GM12875 (cell line): ENCODE measurements around the gene GARIN6.
"Not testable (repeated sequence)": the region's sequence is repeated elsewhere in the genome, so short reads cannot be mapped to it uniquely, and the experiment has no call there.

Experiments used
- H3K4me3 ChIP-seq: one replicate; pipeline ENCODE4 v1.5.1; 2011; ENCODE audit warnings: low read depth, low read length, control low read depth
- TF ChIP-seq, protein P1 (sequence below): IDR thresholded peaks from 2 replicates; pipeline ENCODE4 v1.5.1; 2011; ENCODE audit warnings: low read depth, mild to moderate bottlenecking, control low read depth, inconsistent platforms, low read length, moderate library complexity, borderline replicate concordance; ENCODE audit not compliant: insufficient read depth

The GARIN6 gene

DNA sequence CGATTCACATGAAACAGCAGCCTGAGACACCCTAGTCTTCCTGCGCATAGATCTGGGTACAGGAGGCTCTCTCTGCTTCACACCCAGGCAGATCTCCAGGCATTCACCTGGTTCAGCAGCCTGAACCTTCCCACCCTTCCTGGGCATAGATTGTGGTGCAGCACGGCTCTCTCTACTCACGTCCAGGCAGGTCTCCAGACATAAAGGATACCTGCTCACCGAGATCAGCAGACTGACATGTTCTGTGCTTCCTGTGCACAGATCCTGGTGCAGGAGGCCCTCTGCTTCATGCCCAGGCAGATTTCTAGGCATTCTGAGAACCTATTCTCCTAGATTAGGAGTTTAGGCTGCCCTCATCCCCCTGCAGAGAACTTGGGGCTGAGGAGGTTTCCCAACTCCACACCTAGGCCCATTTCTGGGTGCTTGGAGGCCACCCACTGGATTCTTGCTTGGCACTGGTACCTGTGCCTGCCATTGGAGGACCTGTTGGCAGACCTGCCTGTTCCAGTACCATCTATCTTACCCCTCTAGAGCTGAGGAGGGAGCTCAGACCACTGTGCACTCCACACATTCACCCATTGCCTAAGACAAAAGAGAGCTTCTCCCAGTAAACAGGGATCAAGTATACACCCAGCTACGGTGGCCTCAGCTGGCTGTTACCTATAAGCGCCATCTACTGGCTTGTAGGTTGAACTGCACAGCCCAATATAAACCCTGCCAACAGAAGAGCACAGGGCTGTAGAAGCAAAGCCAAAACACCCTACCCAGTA is 28.0 kb upstream of the GARIN6 start:
- TF ChIP-seq, protein P1, sequence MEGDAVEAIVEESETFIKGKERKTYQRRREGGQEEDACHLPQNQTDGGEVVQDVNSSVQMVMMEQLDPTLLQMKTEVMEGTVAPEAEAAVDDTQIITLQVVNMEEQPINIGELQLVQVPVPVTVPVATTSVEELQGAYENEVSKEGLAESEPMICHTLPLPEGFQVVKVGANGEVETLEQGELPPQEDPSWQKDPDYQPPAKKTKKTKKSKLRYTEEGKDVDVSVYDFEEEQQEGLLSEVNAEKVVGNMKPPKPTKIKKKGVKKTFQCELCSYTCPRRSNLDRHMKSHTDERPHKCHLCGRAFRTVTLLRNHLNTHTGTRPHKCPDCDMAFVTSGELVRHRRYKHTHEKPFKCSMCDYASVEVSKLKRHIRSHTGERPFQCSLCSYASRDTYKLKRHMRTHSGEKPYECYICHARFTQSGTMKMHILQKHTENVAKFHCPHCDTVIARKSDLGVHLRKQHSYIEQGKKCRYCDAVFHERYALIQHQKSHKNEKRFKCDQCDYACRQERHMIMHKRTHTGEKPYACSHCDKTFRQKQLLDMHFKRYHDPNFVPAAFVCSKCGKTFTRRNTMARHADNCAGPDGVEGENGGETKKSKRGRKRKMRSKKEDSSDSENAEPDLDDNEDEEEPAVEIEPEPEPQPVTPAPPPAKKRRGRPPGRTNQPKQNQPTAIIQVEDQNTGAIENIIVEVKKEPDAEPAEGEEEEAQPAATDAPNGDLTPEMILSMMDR, result peak; percentile 74
- H3K4me3 ChIP-seq, result no peak overlapping the region

DNA sequence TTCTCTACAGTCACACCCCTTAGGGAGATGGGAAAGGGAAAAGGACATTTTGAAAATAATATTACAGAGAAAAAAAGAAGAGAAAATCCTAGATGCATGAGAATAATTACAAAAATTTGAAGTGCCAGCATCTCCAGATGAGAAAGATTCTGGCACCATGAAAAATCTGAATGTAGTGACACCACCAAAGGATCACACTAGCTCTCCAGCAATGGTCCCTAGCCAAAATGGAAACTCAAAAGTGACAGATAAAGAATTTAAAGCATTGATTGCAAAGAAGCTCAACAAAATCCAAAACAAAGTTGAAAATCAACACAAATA is 27.4 kb upstream of the GARIN6 start:
- TF ChIP-seq, protein P1, result no peak
- H3K4me3 ChIP-seq, result no peak overlapping the region

DNA sequence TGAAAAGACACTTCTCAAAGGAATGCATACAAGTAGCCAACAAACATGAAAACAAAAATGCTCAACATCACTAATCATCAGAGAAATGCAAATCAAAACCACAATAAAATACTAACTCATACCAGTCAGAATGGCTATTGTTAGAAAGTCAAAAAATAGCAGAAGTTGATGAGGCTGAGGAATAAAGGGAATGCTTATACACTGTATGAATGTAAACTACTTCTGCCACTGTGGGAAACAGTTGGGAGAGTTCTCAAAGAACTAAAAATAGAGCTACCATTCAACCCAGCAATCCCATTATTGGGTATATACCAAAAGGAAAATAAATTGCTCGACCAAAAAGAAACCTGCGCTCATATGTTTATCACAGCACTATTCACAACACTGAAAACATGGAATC is 23.0 kb upstream of the GARIN6 start:
- H3K4me3 ChIP-seq, result not testable (repeated sequence)

DNA sequence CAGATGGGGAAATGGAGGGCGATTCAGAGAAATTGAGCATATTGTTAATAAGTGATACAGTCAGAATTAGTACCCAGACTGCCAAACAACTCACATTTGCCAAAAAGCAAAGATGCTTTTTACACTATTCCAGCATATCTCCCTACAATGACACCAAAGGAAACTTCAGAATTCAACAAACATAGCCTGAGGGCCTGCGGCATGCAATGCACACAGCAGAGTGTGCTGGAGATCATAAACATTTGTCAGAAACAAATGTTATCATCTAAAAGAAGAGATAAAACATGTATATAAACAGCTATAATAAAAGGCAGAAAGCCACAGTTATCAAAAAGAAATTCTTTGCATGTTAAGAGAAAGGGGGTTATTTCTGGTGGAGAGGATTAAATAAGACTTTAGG is 20.1 kb upstream of the GARIN6 start:
- no peak overlapping the region for H3K4me3 ChIP-seq
- TF ChIP-seq, protein P1, result no peak

DNA sequence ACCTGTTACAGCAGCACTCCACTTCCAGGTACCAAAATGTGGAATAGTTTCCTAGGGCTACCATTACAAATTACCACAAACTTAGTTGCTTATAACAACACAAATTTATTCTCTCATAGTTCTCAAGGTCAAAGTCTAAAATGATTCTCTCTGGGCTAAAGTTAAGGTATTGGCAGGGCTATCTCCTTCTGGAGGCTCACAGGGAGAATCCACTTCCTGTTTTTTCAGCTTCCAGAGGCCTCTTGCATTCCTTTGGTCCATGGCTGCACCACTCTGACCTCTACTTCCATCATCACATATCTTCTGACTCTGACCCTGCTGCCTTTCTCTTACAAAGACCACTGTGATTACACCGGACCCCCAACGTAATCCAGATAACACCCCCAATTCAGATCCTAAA is 2.9 kb upstream of the GARIN6 start:
- TF ChIP-seq, protein P1, result no peak

DNA sequence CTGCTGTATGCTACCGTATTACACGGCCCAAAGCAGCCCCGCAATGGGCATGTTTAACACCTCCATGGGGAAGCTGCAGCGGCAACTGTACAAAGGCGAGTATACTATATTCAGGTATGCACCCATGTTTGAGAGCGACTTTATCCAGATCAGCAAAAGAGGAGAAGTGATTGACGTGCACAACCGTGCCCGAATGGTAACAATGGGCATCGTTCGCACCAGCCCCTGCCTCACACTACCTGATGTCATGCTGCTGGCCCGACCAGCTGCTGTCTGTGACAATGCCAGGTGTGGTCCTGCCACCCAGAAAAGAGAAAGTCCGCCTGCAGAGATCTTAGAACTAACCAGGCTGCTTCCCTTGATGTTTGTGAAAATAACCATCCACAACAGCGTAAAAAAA is 630 bp downstream of the GARIN6 start:
- TF ChIP-seq, protein P1, result no peak

More for the DNA sequence above, 2.9 kb upstream of the GARIN6 start:
- no peak overlapping the region for H3K4me3 ChIP-seq

DNA sequence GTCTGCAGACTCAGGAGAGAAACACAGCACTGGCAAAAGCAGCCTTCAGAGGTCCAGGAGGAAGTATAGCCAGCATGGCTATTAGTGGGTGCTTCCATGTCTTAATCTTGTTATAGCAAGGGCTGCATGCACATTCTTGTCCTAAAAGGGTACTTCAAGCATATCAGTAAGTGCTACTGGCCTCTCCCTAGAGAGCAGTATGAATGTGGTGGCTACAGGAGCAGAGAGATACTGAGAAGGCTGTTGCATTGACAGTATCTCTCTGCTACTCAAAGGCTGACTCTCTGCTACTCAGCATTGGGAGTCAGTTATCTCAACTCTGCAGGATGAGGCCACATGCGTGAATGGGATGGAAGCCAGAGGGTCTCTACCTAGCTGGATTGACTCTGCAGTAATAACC is 2.0 kb downstream of the GARIN6 start:
- no peak overlapping the region for H3K4me3 ChIP-seq
- TF ChIP-seq, protein P1, result no peak

More for the DNA sequence above, 630 bp downstream of the GARIN6 start:
- no peak overlapping the region for H3K4me3 ChIP-seq
